Measurements from ENCODE around the gene SPN. TPM values are rescaled to one million over a fixed set of nuclear protein-coding genes. Genes with fewer than 3 reads are reported as not detected.
A peak's percentile ranks its signal among the peaks of the same experiment; 100 is the strongest.

SPN gene
- total and polyA plus RNA-seq, 8 donors: 1.9 to 29.1 (median 2.5) TPM

DNA sequence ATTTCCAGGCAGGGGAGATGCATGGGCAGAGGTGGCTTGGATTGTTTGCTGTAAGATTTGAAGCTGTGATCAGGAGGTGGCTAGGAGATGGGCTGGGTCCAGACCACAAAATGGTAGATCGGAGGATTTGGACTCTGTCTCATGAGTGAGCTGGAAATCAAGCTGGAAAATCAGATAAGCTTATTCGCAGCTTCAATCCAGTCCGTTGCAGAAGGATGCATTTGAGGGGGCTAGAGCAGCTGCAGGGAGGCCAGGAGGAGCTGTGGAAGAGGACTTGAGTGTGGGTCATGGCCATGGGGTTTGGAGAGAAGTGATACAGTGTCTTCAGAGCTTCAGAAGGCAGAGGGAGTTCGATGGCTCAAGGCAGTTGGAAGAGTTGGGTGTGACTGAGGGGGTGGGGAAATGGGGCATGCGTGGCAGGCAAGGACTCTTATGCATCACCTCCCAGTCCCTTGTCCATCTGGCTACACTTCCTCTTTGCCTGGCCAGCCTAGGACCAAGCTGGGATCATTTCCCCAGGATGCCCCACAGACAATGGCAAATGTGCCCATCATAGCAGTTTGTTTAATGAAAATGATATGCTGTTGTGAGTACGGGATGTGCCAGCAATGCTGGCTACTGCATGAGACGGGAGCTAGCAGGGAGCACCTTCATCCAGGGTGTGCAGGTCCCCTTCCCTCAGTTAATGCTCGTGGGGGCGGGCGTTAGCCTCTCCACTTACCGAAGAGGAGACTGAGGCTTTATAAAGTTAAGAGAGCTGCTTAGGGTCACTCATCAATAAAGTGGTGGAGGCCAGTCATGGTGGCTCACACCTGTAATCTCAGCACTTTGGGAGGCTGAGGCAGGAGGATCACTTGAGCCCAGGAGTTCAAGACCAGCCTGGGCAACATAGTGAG, 36.5 kb downstream of the SPN start:
- Histone ChIP-seq H3K4me1 (peaks cover 0 to 4% of the 10 kb centered on the region in 2 donors), H3K9me3 (no peaks in the 10 kb centered on the region), H3K36me3 (no peaks in the 10 kb centered on the region), H3K27ac (no peak overlapping the region), H3K4me3 (no peak overlapping the region), H3K27me3 (peaks cover 0 to 10% of the 10 kb centered on the region in 2 donors)
- DNase-seq (no peak), ATAC-seq (no peak)
- intact Hi-C loops (cut with DNase I): loop anchor here in 1 of 2 donors (10.0 kb wide), 1 partner anchor 305 kb away; no protein-coding TSS in a partner anchor
- TF ChIP-seq, protein P1, sequence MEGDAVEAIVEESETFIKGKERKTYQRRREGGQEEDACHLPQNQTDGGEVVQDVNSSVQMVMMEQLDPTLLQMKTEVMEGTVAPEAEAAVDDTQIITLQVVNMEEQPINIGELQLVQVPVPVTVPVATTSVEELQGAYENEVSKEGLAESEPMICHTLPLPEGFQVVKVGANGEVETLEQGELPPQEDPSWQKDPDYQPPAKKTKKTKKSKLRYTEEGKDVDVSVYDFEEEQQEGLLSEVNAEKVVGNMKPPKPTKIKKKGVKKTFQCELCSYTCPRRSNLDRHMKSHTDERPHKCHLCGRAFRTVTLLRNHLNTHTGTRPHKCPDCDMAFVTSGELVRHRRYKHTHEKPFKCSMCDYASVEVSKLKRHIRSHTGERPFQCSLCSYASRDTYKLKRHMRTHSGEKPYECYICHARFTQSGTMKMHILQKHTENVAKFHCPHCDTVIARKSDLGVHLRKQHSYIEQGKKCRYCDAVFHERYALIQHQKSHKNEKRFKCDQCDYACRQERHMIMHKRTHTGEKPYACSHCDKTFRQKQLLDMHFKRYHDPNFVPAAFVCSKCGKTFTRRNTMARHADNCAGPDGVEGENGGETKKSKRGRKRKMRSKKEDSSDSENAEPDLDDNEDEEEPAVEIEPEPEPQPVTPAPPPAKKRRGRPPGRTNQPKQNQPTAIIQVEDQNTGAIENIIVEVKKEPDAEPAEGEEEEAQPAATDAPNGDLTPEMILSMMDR (IDR thresholded peaks at IDR 0.05): no peak

DNA sequence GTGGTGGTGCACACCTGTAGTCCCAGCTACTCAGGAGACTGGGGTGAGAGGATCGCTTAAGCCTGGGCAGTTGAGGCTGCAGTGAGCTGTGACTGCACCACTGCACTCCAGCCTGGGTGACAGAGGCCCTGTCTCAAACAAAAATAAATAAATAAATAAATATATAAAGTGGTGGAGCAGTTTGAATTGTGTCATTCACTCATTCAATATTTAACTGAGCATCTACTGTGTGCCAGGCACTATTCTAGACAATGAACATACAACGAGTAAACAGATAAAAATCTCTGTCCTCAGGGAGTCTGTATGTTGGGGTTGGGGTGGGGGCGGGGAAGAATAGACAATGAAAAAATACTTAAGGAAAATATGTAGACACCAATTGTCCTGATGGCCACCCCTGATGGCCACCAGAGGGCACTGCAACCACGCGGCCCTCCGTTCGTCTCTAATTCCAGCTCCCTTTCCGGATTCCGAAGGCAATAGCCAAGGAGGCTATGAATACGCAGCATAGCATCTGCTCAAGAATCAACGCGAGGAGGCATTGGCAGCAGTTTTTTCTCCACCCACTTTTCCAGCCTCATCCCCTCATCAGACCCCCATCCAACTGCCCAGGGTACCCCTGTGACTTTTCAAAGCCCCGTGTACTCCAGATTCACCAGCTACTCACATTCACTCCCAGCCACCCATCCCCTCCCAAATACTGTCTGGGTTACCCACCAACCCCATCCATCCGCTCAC, 37.4 kb downstream of the SPN start:
- no peak overlapping the region for H3K4me3 ChIP-seq
- ATAC-seq (peak; percentile 99), DNase-seq (peak; percentile 40 to 93 (median 76))
- H3K9me3 ChIP-seq: no peaks in the 10 kb centered on the region
- no peak overlapping the region for H3K27ac ChIP-seq
- no peaks in the 10 kb centered on the region for H3K36me3 ChIP-seq
- peaks cover 0 to 4% of the 10 kb centered on the region in 2 donors for H3K4me1 ChIP-seq
- peaks cover 0 to 10% of the 10 kb centered on the region in 2 donors for H3K27me3 ChIP-seq
- TF ChIP-seq, protein P1 (IDR thresholded peaks at IDR 0.05): peak; percentile 84 to 85
- intact Hi-C loops (cut with DNase I): loop anchor here in 1 of 2 donors (10.0 kb wide), 1 partner anchor 304 kb away; no protein-coding TSS in a partner anchor

DNA sequence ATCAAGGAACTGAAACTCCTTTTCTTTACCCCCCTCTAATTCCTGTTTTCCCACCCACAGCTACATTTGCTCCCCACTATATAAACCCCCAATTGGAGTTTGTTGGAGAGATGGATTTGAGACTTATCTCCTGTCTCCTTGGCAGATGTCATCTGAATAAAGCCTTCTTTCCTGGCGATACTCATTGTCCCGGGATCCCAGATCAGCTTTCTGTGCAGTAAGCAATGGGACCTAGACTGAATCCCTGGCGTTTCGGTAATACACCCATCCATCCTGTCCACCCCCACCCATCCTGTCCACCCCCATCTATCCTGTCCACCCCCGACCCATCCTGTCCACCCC, 38.1 kb downstream of the SPN start:
- Histone ChIP-seq H3K27me3 (peaks cover 0 to 10% of the 10 kb centered on the region in 2 donors), H3K4me3 (no peak overlapping the region), H3K9me3 (no peaks in the 10 kb centered on the region), H3K4me1 (peaks cover 0 to 4% of the 10 kb centered on the region in 2 donors), H3K36me3 (no peaks in the 10 kb centered on the region), H3K27ac (no peak overlapping the region)
- intact Hi-C loops (cut with DNase I): loop anchor here in 1 of 2 donors (10.0 kb wide), 1 partner anchor 304 kb away; no protein-coding TSS in a partner anchor
- ATAC-seq (no peak), DNase-seq (peak in 1 of 4 donors; percentile 3)
- TF ChIP-seq, protein P1 (IDR thresholded peaks at IDR 0.05): no peak

DNA sequence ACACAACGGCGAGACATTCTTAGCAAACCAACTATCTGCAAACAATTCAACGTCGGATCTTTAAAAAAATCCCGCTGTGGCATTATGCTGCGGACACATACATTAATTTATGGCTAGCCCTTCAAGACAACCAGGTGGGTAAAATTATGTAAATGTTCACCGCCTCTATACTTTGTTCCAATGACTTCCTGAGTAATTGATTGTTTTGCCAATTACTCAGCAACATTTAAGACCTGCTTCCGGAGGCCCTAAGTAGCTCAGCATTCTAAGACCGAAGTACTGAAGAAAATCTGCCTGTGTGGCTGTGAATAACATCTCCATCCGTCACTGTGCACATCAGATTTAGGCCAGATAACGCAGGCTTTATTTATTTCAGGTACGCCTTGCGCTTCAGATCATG, 39.2 kb downstream of the SPN start:
- DNase-seq (no peak), ATAC-seq (no peak)
- intact Hi-C loops (cut with DNase I): loop anchor here in 1 of 2 donors (10.0 kb wide), 1 partner anchor 303 kb away; no protein-coding TSS in a partner anchor
- H3K36me3 ChIP-seq: no peaks in the 10 kb centered on the region
- no peak overlapping the region for H3K27ac ChIP-seq
- no peaks in the 10 kb centered on the region for H3K9me3 ChIP-seq
- TF ChIP-seq, protein P1 (IDR thresholded peaks at IDR 0.05): no peak
- H3K4me1 ChIP-seq: peaks cover 0 to 4% of the 10 kb centered on the region in 2 donors
- no peak overlapping the region for H3K4me3 ChIP-seq
- peaks cover 0 to 10% of the 10 kb centered on the region in 2 donors for H3K27me3 ChIP-seq

All from left lung (tissue), 10 donors.